ENCODE data around the gene SLC16A2. TPM values are rescaled to one million over a fixed set of nuclear protein-coding genes. Genes with fewer than 3 reads are reported as not detected.

Gene SLC16A2
- 10.0 and 17.0 TPM in 2 replicates for total RNA-seq (ENCODE audit: low replicate concordance)
- long read RNA-seq, partial matches to known transcripts, result 4 of 4 reads
- long read RNA-seq, other reads (novel, unspliced or antisense), result 0 of 4 reads

DNA sequence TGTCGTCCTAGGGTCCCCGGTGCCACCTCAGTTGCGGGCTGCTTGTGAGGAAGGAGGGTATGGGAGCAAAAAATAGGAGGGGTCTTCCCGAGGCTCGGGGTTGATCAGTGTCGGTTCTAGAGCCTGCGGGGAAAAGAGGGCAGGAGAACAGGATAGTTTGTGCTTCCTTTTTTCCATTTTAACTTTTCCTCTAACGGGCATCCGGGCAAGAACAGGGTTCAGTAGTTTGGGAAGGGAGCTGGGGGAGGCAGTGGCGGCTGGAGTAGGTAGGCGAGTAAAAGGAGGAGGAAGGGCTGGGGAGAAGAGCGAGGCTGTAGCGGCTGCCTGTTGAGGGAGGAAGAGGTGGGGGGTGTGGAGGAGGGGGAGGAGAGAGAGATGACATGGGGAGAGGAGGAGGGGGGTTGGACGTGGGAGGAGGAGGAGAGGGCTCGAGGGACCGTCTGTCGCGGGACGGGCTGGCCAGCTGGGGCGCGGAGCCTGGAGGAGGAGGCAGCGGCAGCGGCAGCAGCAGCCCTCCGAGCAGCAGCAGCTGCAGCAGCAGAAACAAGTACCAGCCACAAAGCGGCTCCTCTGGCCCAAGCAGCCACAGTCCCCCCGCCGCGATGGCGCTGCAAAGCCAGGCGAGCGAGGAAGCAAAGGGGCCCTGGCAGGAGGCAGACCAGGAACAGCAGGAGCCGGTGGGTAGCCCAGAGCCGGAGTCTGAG, at the start of gene SLC16A2:
SLC16A2 (plus strand) TSS at position 458 of the 704 bp plus-strand sequence; CDS start at position 603, 145 bp downstream.
- H3K4me1 Mint-ChIP-seq (ENCODE audit: unreplicated experiment), result peaks cover 12% of the 10 kb centered on the region
- TF ChIP-seq, protein P1, sequence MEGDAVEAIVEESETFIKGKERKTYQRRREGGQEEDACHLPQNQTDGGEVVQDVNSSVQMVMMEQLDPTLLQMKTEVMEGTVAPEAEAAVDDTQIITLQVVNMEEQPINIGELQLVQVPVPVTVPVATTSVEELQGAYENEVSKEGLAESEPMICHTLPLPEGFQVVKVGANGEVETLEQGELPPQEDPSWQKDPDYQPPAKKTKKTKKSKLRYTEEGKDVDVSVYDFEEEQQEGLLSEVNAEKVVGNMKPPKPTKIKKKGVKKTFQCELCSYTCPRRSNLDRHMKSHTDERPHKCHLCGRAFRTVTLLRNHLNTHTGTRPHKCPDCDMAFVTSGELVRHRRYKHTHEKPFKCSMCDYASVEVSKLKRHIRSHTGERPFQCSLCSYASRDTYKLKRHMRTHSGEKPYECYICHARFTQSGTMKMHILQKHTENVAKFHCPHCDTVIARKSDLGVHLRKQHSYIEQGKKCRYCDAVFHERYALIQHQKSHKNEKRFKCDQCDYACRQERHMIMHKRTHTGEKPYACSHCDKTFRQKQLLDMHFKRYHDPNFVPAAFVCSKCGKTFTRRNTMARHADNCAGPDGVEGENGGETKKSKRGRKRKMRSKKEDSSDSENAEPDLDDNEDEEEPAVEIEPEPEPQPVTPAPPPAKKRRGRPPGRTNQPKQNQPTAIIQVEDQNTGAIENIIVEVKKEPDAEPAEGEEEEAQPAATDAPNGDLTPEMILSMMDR (conservative IDR thresholded peaks at IDR 0.05), result no peak
- H3K9me3 Mint-ChIP-seq, result no peaks in the 10 kb centered on the region
- peak within 1 kb of the TSS; percentile 88 for H3K27ac Mint-ChIP-seq
- H3K4me3 Mint-ChIP-seq, result peak within 1 kb of the TSS; percentile 94
- no peaks in the 10 kb centered on the region for H3K36me3 Mint-ChIP-seq
- peaks cover 3% of the 10 kb centered on the region for H3K27me3 Mint-ChIP-seq
- DNase-seq (ENCODE audit: extremely low spot score, unreplicated experiment), result peak; percentile 72

DNA sequence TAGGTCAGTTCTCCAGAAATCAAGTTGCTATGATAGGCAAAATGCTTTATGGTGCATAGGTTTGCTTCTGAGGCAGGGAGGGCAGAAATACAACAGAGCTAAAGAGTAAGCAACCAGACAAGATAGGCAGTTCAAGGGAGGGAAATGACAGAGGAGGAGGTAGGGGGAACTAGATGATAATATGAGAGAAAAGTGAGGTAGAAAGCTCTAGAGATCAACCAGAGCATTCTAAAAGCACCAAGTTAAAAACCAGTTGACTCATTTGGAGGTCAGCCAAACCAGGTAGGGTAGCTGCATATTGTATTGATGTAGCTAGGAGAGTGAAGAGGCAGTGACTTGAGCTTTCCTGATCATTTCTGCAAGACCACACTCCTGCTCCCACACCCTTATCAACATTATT, 49.0 kb upstream of the SLC16A2 start:
- Mint-ChIP-seq H3K4me1 (ENCODE audit: unreplicated experiment) (no peaks in the 10 kb centered on the region), H3K9me3 (peaks cover 6% of the 10 kb centered on the region), H3K4me3 (no peak overlapping the region), H3K27me3 (peaks cover 5% of the 10 kb centered on the region), H3K27ac (no peak overlapping the region), H3K36me3 (no peaks in the 10 kb centered on the region)
- TF ChIP-seq, protein P1 (conservative IDR thresholded peaks at IDR 0.05), result no peak
- DNase-seq (ENCODE audit: extremely low spot score, unreplicated experiment), result no peak

DNA sequence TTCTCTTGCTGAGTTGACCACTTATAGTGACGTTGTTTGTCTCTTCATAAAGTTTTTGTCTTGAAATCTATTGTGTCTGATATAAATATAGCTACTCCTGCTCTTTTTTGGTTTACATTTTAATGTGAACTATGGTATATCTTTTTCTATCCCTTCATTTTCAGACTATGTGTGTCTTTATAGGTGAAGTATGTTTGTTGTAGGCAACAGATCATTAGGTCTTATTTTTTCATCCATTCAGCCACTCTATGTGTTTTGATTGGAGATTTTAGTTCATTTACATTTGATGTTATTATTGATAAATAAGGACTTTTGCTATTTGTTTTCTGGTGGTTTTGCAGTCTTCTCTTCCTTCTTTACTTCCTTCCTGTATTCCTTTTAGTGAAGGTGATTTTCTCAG, 44.0 kb upstream of the SLC16A2 start:
- no peak for DNase-seq (ENCODE audit: extremely low spot score, unreplicated experiment)
- no peak overlapping the region for H3K27ac Mint-ChIP-seq
- H3K36me3 Mint-ChIP-seq, result no peaks in the 10 kb centered on the region
- H3K9me3 Mint-ChIP-seq, result no peaks in the 10 kb centered on the region
- H3K4me3 Mint-ChIP-seq, result no peak overlapping the region
- no peaks in the 10 kb centered on the region for H3K27me3 Mint-ChIP-seq
- TF ChIP-seq, protein P1 (conservative IDR thresholded peaks at IDR 0.05), result no peak
- no peaks in the 10 kb centered on the region for H3K4me1 Mint-ChIP-seq (ENCODE audit: unreplicated experiment)

DNA sequence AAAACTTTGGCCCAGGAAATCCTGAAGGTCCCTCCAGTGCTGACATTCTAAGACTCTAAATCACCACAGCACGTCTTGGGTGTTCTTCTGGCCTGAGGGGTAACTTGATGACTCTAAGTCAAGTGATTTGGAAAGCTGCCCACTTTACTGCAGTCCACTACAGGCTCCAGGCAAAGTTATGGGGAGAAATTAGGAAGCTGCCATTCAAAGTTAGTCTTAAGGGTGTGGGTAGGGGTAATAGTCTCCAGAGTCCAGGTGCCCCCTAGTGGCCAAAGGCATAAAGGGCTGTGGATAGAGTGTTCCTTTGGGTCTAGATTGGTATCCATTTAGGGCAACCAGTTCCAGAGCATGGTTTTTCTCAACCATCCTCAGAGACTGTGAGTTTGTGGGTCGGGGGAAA, 38.7 kb upstream of the SLC16A2 start:
- Mint-ChIP-seq H3K27me3 (no peaks in the 10 kb centered on the region), H3K9me3 (no peaks in the 10 kb centered on the region), H3K4me1 (ENCODE audit: unreplicated experiment) (no peaks in the 10 kb centered on the region), H3K4me3 (no peak overlapping the region), H3K27ac (no peak overlapping the region), H3K36me3 (no peaks in the 10 kb centered on the region)
- TF ChIP-seq, protein P1 (conservative IDR thresholded peaks at IDR 0.05), result peak; percentile 75
- DNase-seq (ENCODE audit: extremely low spot score, unreplicated experiment), result peak; percentile 72

DNA sequence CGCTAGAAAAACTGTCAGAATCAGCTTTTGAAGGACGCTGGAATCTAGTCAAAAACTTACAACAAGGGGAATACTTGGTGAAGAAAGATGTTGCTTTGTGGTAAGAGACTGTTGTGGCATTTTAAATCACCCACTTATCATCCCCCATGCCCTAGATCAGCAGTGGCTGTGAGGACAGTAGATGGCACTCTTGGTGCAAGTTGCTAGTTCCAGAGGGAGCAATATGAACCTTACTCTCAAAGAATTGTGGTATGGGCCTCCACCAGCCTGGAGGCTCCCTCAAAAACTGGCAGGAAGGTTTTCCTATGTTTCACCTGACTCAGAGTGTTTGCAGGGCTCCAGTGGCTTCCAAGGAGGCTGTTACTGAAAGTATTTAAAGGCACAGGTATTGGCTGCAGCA, 37.7 kb upstream of the SLC16A2 start:
- H3K9me3 Mint-ChIP-seq, result no peaks in the 10 kb centered on the region
- no peak overlapping the region for H3K4me3 Mint-ChIP-seq
- H3K4me1 Mint-ChIP-seq (ENCODE audit: unreplicated experiment), result no peaks in the 10 kb centered on the region
- TF ChIP-seq, protein P1 (conservative IDR thresholded peaks at IDR 0.05), result peak; percentile 59
- DNase-seq (ENCODE audit: extremely low spot score, unreplicated experiment), result no peak
- H3K27me3 Mint-ChIP-seq, result no peaks in the 10 kb centered on the region
- H3K36me3 Mint-ChIP-seq, result no peaks in the 10 kb centered on the region
- H3K27ac Mint-ChIP-seq, result no peak overlapping the region

Data from type B pancreatic cell (in vitro differentiated cells).